Endothelial cell of umbilical vein (primary cell): ENCODE measurements around the gene BEND3. TPM values are rescaled to one million over a fixed set of nuclear protein-coding genes. Genes with fewer than 3 reads are reported as not detected.

Experiments
- BruUV-seq: library from RNA; stranded (reverse); fragments of 400-500 nt; replicated peaks from 2 replicates; lab custom pipeline; 2021; lab: Mats Ljungman, UMichigan
- CTCF ChIA-PET: fragments of 300-600, 350-600 bp; sonication (Branson Sonifier 250); formaldehyde crosslinking; loops from one replicate; lab custom pipeline; 2021; ENCODE audit warnings: antibody characterized with exemption, inconsistent platforms; lab: Charles Lee
- POLR2A ChIA-PET: fragments of 300-600, 350-600 bp; sonication (Branson Sonifier 250); formaldehyde crosslinking; loops from one replicate; lab custom pipeline; 2021; ENCODE audit warnings: antibody characterized with exemption, inconsistent platforms; lab: Charles Lee
- DNase-seq: peaks from one replicate; pipeline ENCODE4 v3.0.0-alpha.2; 2011; ENCODE audit warnings: low read depth, low spot score
- FAIRE-seq: peaks from 2 replicates; lab custom pipeline; 2011; peaks lifted over from hg19 to GRCh38; lab: Jason Lieb, UNC
- H2AFZ ChIP-seq: 2 replicates; pipeline ENCODE4 v1.6.0; 2012; ENCODE audit warnings: low read depth, low read length, control low read depth, inconsistent platforms
- H3K27ac ChIP-seq: 2 replicates; pipeline ENCODE4 v1.5.1; 2011; ENCODE audit warnings: low read depth, mild to moderate bottlenecking, control low read depth, low read length, moderate library complexity; ENCODE audit not compliant: insufficient read depth
- H3K27me3 ChIP-seq, 2 experiments: 2 replicates each; pipeline versions ENCODE4 v1.6.0 to v1.6.1; 2011; ENCODE audit warnings: low read length in 2 of 2, mixed read lengths in 1 of 2; ENCODE audit not compliant: control insufficient read depth in 2 of 2, insufficient read depth in 2 of 2
- H3K36me3 ChIP-seq, 2 experiments: 2 replicates in 1 of 2; 3 replicates in 1 of 2; pipeline ENCODE4 v1.5.1; 2011; ENCODE audit warnings: low read length in 2 of 2, mild to moderate bottlenecking in 1 of 2, moderate library complexity in 1 of 2; ENCODE audit not compliant: control insufficient read depth in 2 of 2, insufficient read depth in 2 of 2; ENCODE audit errors: extremely low read depth in 1 of 2
- H3K4me1 ChIP-seq: 3 replicates; pipeline ENCODE4 v1.5.1; 2011; ENCODE audit warnings: mild to moderate bottlenecking, low read length; ENCODE audit not compliant: control insufficient read depth, insufficient read depth; ENCODE audit errors: extremely low read depth
- H3K4me2 ChIP-seq: 2 replicates; pipeline ENCODE4 v1.6.1; 2011; ENCODE audit warnings: low read length, control low read depth, mixed read lengths; ENCODE audit not compliant: insufficient read depth
- H3K4me3 ChIP-seq, 3 experiments: fragments of 200-600 bp in 1 of 3; sonication (generic), shearing (Covaris generic) in 1 of 3; replicated peaks in 1 of 3; 2 replicates each; pipeline ENCODE4 v1.5.1; 2011 to 2016; ENCODE audit warnings: control low read depth in 3 of 3, low read length in 3 of 3, mild to moderate bottlenecking in 2 of 3, inconsistent platforms in 1 of 3, low read depth in 1 of 3, moderate library complexity in 1 of 3; ENCODE audit not compliant: insufficient read depth in 1 of 3
- H3K79me2 ChIP-seq: 2 replicates; pipeline ENCODE4 v1.6.0; 2012; ENCODE audit warnings: low read length, inconsistent platforms; ENCODE audit not compliant: control insufficient read depth, insufficient read depth
- H3K9ac ChIP-seq: replicated peaks from 2 replicates; pipeline ENCODE3; 2011; ENCODE audit warnings: low read length, control low read depth; ENCODE audit not compliant: insufficient read depth; ENCODE audit errors: extremely low read depth
- H3K9me1 ChIP-seq: replicated peaks from 3 replicates; pipeline ENCODE4 v1.6.0; 2011; ENCODE audit warnings: mild to moderate bottlenecking, low read length; ENCODE audit not compliant: control insufficient read depth, insufficient read depth; ENCODE audit errors: extremely low read depth
- H3K9me3 ChIP-seq: replicated peaks from 2 replicates; pipeline ENCODE4 v1.5.1; 2012; ENCODE audit warnings: low read length, inconsistent platforms; ENCODE audit not compliant: control insufficient read depth, insufficient read depth
- H4K20me1 ChIP-seq: replicated peaks from 2 replicates; pipeline ENCODE3; 2011; ENCODE audit warnings: mild to moderate bottlenecking, low read length; ENCODE audit not compliant: control insufficient read depth, insufficient read depth; ENCODE audit errors: extremely low read depth
- EZH2 ChIP-seq: IDR thresholded peaks from 2 replicates; pipeline ENCODE4 v1.6.1; 2012; ENCODE audit warnings: borderline replicate concordance, low read depth, mild to moderate bottlenecking, moderate library complexity, low read length, inconsistent platforms; ENCODE audit not compliant: severe bottlenecking
- FOS ChIP-seq: IDR thresholded peaks from 2 replicates; pipeline ENCODE4 v1.6.1; 2011; ENCODE audit warnings: mild to moderate bottlenecking, low read length, moderate library complexity, borderline replicate concordance; ENCODE audit not compliant: insufficient read depth
- GATA2 ChIP-seq: IDR thresholded peaks from 2 replicates; pipeline ENCODE4 v1.7.0; 2011; ENCODE audit warnings: low read depth, mild to moderate bottlenecking, moderate library complexity, mixed read lengths, low read length; ENCODE audit not compliant: insufficient read length, insufficient read depth
- JUN ChIP-seq: IDR thresholded peaks from 2 replicates; pipeline ENCODE4 v1.6.1; 2011; ENCODE audit warnings: borderline replicate concordance, low read depth; ENCODE audit not compliant: insufficient read length, insufficient read depth
- MYC ChIP-seq: IDR thresholded peaks from one replicate; pipeline ENCODE4 v1.6.1; 2011; ENCODE audit warnings: mild to moderate bottlenecking, low read depth, low read length
- POLR2A ChIP-seq: IDR thresholded peaks from 2 replicates; pipeline ENCODE4 v1.6.1; 2012; ENCODE audit warnings: low read depth, mild to moderate bottlenecking, control low read depth, low read length
- POLR2AphosphoS5 ChIP-seq: IDR thresholded peaks from 2 replicates; pipeline ENCODE4 v1.6.1; 2012; ENCODE audit warnings: low read depth, mild to moderate bottlenecking, control low read depth, low read length, moderate library complexity; ENCODE audit not compliant: insufficient read depth
- dilution Hi-C: fragments of 300-500 bp; cut with MboI; formaldehyde crosslinking; loops from one replicate; pipeline ENCODE4 v1.15.0; 2019; ENCODE audit warnings: low sequenced_read_pairs; ENCODE audit not compliant: extremely low pct_ligation_motif_present
- intact Hi-C: fragments of 100-400 bp; cut with micrococcal nuclease; formaldehyde crosslinking; loops from one replicate; pipeline ENCODE4 v1.10.0; 2022
- polyA plus RNA-seq, 4 experiments: library from polyadenylated mRNA; depleted of rRNA in 3 of 4; stranded (reverse) in 3 of 4; unstranded in 1 of 4; fragments of >200 nt; gene quantifications; 2 replicates each; pipeline versions ENCODE4 v1.2.1 to v1.2.3, GENCODE V29; 2011 to 2012; ENCODE audit warnings: missing spikeins in 1 of 4
- total RNA-seq: library from RNA; stranded (reverse); gene quantifications from 2 replicates; pipeline ENCODE4 v1.2.3, GENCODE V29; 2021
- TF ChIP-seq, protein P1 (sequence below), 2 donors: IDR thresholded peaks; 1 replicate in 1 of 2; 2 replicates in 1 of 2; pipeline ENCODE4 v1.5.1; 2011; ENCODE audit warnings: low read length in 2 of 2, mild to moderate bottlenecking in 2 of 2, moderate library complexity in 2 of 2, control low read depth in 1 of 2, inconsistent platforms in 1 of 2, low read depth in 1 of 2; ENCODE audit not compliant: insufficient read depth in 1 of 2; ENCODE audit errors: extremely low read depth in 1 of 2
- TF ChIP-seq, protein P2 (sequence below): IDR thresholded peaks from 2 replicates; pipeline ENCODE4 v1.6.1; 2011; ENCODE audit not compliant: insufficient read depth, insufficient read length

The BEND3 gene
- total and polyA plus RNA-seq, 2 donors (not counting 3 experiments of a cell fraction or from before 2014, with no cell fraction given), result 1.6 to 4.8 TPM

- Histone ChIP-seq H3K4me1 (peaks cover 10% of the 10 kb centered on the region), H3K9me1 (no peaks in the 10 kb centered on the region), H3K4me2 (no peak overlapping the region), H3K36me3 (no peaks in the 10 kb centered on the region), H3K27me3 (peaks cover 9 to 24% of the 10 kb centered on the region in 2 experiments), H4K20me1 (no peaks in the 10 kb centered on the region), H3K79me2 (no peaks in the 10 kb centered on the region), H3K4me3 (no peak overlapping the region), H3K9me3 (no peaks in the 10 kb centered on the region), H3K9ac (no peak overlapping the region), H2AFZ (no peak overlapping the region), H3K27ac (no peak overlapping the region)
- dilution Hi-C loops, result no loop called here
- FAIRE-seq, result no peak
- no TSS peak for BruUV-seq
- no peak for TF ChIP-seq EZH2
- no peak for TF ChIP-seq GATA2
- TF ChIP-seq, protein P1, sequence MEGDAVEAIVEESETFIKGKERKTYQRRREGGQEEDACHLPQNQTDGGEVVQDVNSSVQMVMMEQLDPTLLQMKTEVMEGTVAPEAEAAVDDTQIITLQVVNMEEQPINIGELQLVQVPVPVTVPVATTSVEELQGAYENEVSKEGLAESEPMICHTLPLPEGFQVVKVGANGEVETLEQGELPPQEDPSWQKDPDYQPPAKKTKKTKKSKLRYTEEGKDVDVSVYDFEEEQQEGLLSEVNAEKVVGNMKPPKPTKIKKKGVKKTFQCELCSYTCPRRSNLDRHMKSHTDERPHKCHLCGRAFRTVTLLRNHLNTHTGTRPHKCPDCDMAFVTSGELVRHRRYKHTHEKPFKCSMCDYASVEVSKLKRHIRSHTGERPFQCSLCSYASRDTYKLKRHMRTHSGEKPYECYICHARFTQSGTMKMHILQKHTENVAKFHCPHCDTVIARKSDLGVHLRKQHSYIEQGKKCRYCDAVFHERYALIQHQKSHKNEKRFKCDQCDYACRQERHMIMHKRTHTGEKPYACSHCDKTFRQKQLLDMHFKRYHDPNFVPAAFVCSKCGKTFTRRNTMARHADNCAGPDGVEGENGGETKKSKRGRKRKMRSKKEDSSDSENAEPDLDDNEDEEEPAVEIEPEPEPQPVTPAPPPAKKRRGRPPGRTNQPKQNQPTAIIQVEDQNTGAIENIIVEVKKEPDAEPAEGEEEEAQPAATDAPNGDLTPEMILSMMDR (IDR thresholded peaks at IDR 0.05; ENCODE audit: extremely low read depth in 1 of 2, insufficient read depth in 1 of 2, low read depth in 1 of 2, low read length in 2 of 2), result no peak
- no peak for TF ChIP-seq POLR2A
- TF ChIP-seq JUN, result no peak
- TF ChIP-seq FOS, result no peak
- TF ChIP-seq, protein P2, sequence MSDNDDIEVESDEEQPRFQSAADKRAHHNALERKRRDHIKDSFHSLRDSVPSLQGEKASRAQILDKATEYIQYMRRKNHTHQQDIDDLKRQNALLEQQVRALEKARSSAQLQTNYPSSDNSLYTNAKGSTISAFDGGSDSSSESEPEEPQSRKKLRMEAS, result no peak
- no peak for TF ChIP-seq POLR2AphosphoS5
- TF ChIP-seq MYC, result no peak
- CTCF ChIA-PET, result interaction anchor here (0.6 to 1.2 kb wide), 3 partner anchors 9 to 609 kb away, joined by 3 to 4 read pairs (median 3); no protein-coding TSS in a partner anchor
- intact Hi-C loops, result no loop called here
- DNase-seq, result no peak
- POLR2A ChIA-PET, result interaction anchor here (0.7 kb wide), 1 partner anchor 8 kb away, joined by 3 read pairs; no protein-coding TSS in a partner anchor
Observed at GRCh38 chr6:107120404-107120803, 5.1 kb upstream of the BEND3 start.
